Measurements from ENCODE around the gene ITSN1. TPM values are rescaled to one million over a fixed set of nuclear protein-coding genes. Genes with fewer than 3 reads are reported as not detected.
A peak's percentile ranks its signal among the peaks of the same experiment; 100 is the strongest.

Gene ITSN1
- total RNA-seq, 4 donors from 2014 or later: 29.6 to 42.2 (median 41.1) TPM

GRCh38 chr21:33939226-33939625 is 296.9 kb downstream of the ITSN1 start:
- intact Hi-C loops (cut with DNase I): no loop called here
- no peak for DNase-seq
- TF ChIP-seq POLR2A (IDR thresholded peaks at IDR 0.05) (no peak), CTCF (IDR thresholded peaks at IDR 0.05) (no peak)
- 74 to 83% methylated on average over 3 of the region's 3 CpGs for WGBS, 2 donors
- Histone ChIP-seq H3K4me1 (peaks cover 45 to 61% of the 10 kb centered on the region in 2 donors), H3K36me3 (no peaks in the 10 kb centered on the region), H3K9me3 (no peaks in the 10 kb centered on the region), H3K27ac (peak overlapping the region in 2 of 3 donors; percentile 50 to 82), H3K4me3 (replicated peaks in 1 of 3) (no peak overlapping the region), H3K27me3 (no peaks in the 10 kb centered on the region)

GRCh38 chr21:33940164-33940880 is 298.0 kb downstream of the ITSN1 start:
- Histone ChIP-seq H3K9me3 (no peaks in the 10 kb centered on the region), H3K27me3 (no peaks in the 10 kb centered on the region), H3K27ac (peak overlapping the region; percentile 70 to 85 (median 82)), H3K4me3 (replicated peaks in 1 of 3) (no peak overlapping the region), H3K36me3 (no peaks in the 10 kb centered on the region), H3K4me1 (peaks cover 45 to 61% of the 10 kb centered on the region in 2 donors)
- intact Hi-C loops (cut with DNase I): no loop called here
- TF ChIP-seq CTCF (IDR thresholded peaks at IDR 0.05) (no peak), POLR2A (IDR thresholded peaks at IDR 0.05) (no peak)
- DNase-seq: no peak
- 78 to 82% methylated on average over 15 of the region's 15 CpGs for WGBS, 2 donors

- Histone ChIP-seq H3K9me3 (no peaks in the 10 kb centered on the region), H3K4me3 (replicated peaks in 1 of 3) (no peak overlapping the region), H3K27ac (peak overlapping the region; percentile 70 to 85 (median 82)), H3K36me3 (no peaks in the 10 kb centered on the region), H3K4me1 (peaks cover 41 to 55% of the 10 kb centered on the region in 2 donors), H3K27me3 (no peaks in the 10 kb centered on the region)
- peak; percentile 76 to 79 for DNase-seq
- WGBS, 2 donors: 54 to 68% methylated on average over 5 of the region's 5 CpGs
- peak in 1 of 2 donors; percentile 53 for TF ChIP-seq POLR2A (IDR thresholded peaks at IDR 0.05)
- no peak for TF ChIP-seq CTCF (IDR thresholded peaks at IDR 0.05)
- intact Hi-C loops (cut with DNase I): no loop called here
Observed at GRCh38 chr21:33940881-33941245, 298.6 kb downstream of the ITSN1 start.

- H3K27me3 ChIP-seq: no peaks in the 10 kb centered on the region
- H3K4me1 ChIP-seq: peaks cover 34 to 50% of the 10 kb centered on the region in 2 donors
- intact Hi-C loops (cut with DNase I): no loop called here
- no peak for TF ChIP-seq CTCF (IDR thresholded peaks at IDR 0.05)
- TF ChIP-seq POLR2A (IDR thresholded peaks at IDR 0.05): no peak
- no peaks in the 10 kb centered on the region for H3K9me3 ChIP-seq
- no peaks in the 10 kb centered on the region for H3K36me3 ChIP-seq
- H3K4me3 ChIP-seq (replicated peaks in 1 of 3): no peak overlapping the region
- no peak for DNase-seq
- peak overlapping the region; percentile 70 to 85 (median 82) for H3K27ac ChIP-seq
Observed at GRCh38 chr21:33942426-33942825, 300.1 kb downstream of the ITSN1 start.

GRCh38 chr21:33943293-33943692 is 301.0 kb downstream of the ITSN1 start:
- 91 to 100% methylated on average over 2 of the region's 2 CpGs for WGBS, 2 donors

More at GRCh38 chr21:33943293-33943692, 301.0 kb downstream of the ITSN1 start:
- Histone ChIP-seq H3K4me1 (peaks cover 43 to 57% of the 10 kb centered on the region in 2 donors), H3K36me3 (no peaks in the 10 kb centered on the region), H3K4me3 (replicated peaks in 1 of 3) (no peak overlapping the region), H3K27me3 (no peaks in the 10 kb centered on the region), H3K9me3 (no peaks in the 10 kb centered on the region), H3K27ac (peak overlapping the region; percentile 39 to 85 (median 82))
- intact Hi-C loops (cut with DNase I): no loop called here
- no peak for TF ChIP-seq CTCF (IDR thresholded peaks at IDR 0.05)
- TF ChIP-seq POLR2A (IDR thresholded peaks at IDR 0.05): no peak
- no peak for DNase-seq

Data from thyroid gland (tissue), 4 donors.